K562 (cell line): ENCODE data around the gene PHLDB3. TPM values are rescaled to one million over a fixed set of nuclear protein-coding genes. Genes with fewer than 3 reads are reported as not detected.
A peak's percentile ranks its signal among the peaks of the same experiment; 100 is the strongest.

Source experiments
- ATAC-seq: fragments of 200-7000 bp; cut with Tn5 transposase; 3 replicates; pipeline ENCODE4 v1.9.1; 2020; ENCODE audit warnings: moderate library complexity
- BruUV-seq: library from RNA; stranded (reverse); fragments of 400-500 nt; replicated peaks from 2 replicates; lab custom pipeline; 2021; lab: Mats Ljungman, UMichigan
- CTCF ChIA-PET: fragments of 300-600 bp; formaldehyde crosslinking; extraction: SDS; loops from one replicate; lab custom pipeline; 2021; ENCODE audit warnings: low intra/inter-chr PET ratio; lab: Yijun Ruan, JAX
- POLR2A ChIA-PET: fragments of 300-600, 350-650 bp; sonication (Branson Sonifier 250); formaldehyde crosslinking; extraction: SDS; loops from one replicate; lab custom pipeline; 2021; ENCODE audit warnings: antibody characterized with exemption, inconsistent platforms; lab: Yijun Ruan, JAX
- DNase-seq, 4 experiments: peaks; one replicate each; pipeline versions ENCODE4 v3.0.0 to v3.0.0-alpha.2; 2011 to 2018; ENCODE audit warnings: low spot score in 3 of 4, mixed read lengths in 3 of 4; ENCODE audit errors: extremely low read depth in 1 of 4
- FAIRE-seq: peaks from 2 replicates; lab custom pipeline; 2011; peaks lifted over from hg19 to GRCh38; lab: Jason Lieb, UNC
- H2AFZ ChIP-seq: 2 replicates; pipeline ENCODE4 v1.6.0; 2011; ENCODE audit warnings: low read depth, low read length, control low read depth, inconsistent platforms
- H3K27ac ChIP-seq: fragments of 200-600 bp; 3 replicates; pipeline ENCODE4 v1.8.0; 2011; ENCODE audit warnings: low read depth, mild to moderate bottlenecking, control low read depth, inconsistent platforms, low read length, moderate library complexity, mixed read lengths; ENCODE audit errors: extremely low read depth
- H3K27me3 ChIP-seq, 2 experiments: fragments of 300-600 bp in 1 of 2; 2 replicates in 1 of 2; 3 replicates in 1 of 2; pipeline versions ENCODE4 v1.6.0 to v1.8.0; 2011; ENCODE audit warnings: inconsistent platforms in 2 of 2, low read length in 2 of 2, mild to moderate bottlenecking in 1 of 2, mixed read lengths in 1 of 2, moderate library complexity in 1 of 2; ENCODE audit not compliant: control insufficient read depth in 2 of 2, insufficient read depth in 2 of 2
- H3K36me3 ChIP-seq: fragments of 300-600 bp; 3 replicates; pipeline ENCODE4 v1.8.0; 2011; ENCODE audit warnings: mild to moderate bottlenecking, low read length, inconsistent platforms; ENCODE audit not compliant: control insufficient read depth, insufficient read depth
- H3K4me1 ChIP-seq, 2 experiments: fragments of 200-600 bp in 1 of 2; replicated peaks in 1 of 2; 2 replicates in 1 of 2; 3 replicates in 1 of 2; pipeline versions ENCODE4 v1.5.1 to v1.8.0; 2011; ENCODE audit warnings: inconsistent platforms in 2 of 2, low read length in 2 of 2, mild to moderate bottlenecking in 1 of 2, mixed read lengths in 1 of 2, moderate library complexity in 1 of 2; ENCODE audit not compliant: control insufficient read depth in 2 of 2, insufficient read depth in 2 of 2
- H3K4me2 ChIP-seq: 2 replicates; pipeline ENCODE4 v1.6.1; 2011; ENCODE audit warnings: low read length, control low read depth, inconsistent platforms, mixed read lengths; ENCODE audit not compliant: insufficient read depth
- H3K4me3 ChIP-seq: fragments of 200-600 bp; sonication (generic), shearing (Covaris generic); 2 replicates; pipeline ENCODE4 v1.5.1; 2016; ENCODE audit warnings: control low read depth, inconsistent platforms
- H3K79me2 ChIP-seq: fragments of 200-600 bp; 3 replicates; pipeline ENCODE4 v1.8.0; 2011; ENCODE audit warnings: low read length, inconsistent platforms; ENCODE audit not compliant: control insufficient read depth, insufficient read depth
- H3K9ac ChIP-seq, 2 experiments: 2 replicates each; pipeline versions ENCODE4 v1.6.0 to v1.6.1; 2011; ENCODE audit warnings: low read depth in 2 of 2, low read length in 2 of 2, control low read depth in 1 of 2, inconsistent platforms in 1 of 2, mild to moderate bottlenecking in 1 of 2, mixed read lengths in 1 of 2; ENCODE audit not compliant: insufficient read depth in 1 of 2
- H3K9me1 ChIP-seq: one replicate; pipeline ENCODE4 v1.6.0; 2011; ENCODE audit warnings: inconsistent platforms, mild to moderate bottlenecking, low read length, moderate library complexity; ENCODE audit not compliant: control insufficient read depth, insufficient read depth
- H3K9me3 ChIP-seq: replicated peaks from 2 replicates; pipeline ENCODE4 v1.5.1; 2011; ENCODE audit warnings: low read depth, low read length, inconsistent platforms; ENCODE audit not compliant: control insufficient read depth, insufficient read depth
- H4K20me1 ChIP-seq: replicated peaks from 2 replicates; pipeline ENCODE4 v1.6.1; 2011; ENCODE audit warnings: low read length, inconsistent platforms, mixed read lengths; ENCODE audit not compliant: control insufficient read depth, insufficient read depth
- GTF3C2 ChIP-seq: IDR thresholded peaks from 3 replicates; pipeline ENCODE4 v1.6.1; 2011; ENCODE audit warnings: borderline replicate concordance, mild to moderate bottlenecking, moderate library complexity; ENCODE audit not compliant: insufficient read length; ENCODE audit errors: extremely low read depth
- ZNF512 ChIP-seq: IDR thresholded peaks from 2 replicates; pipeline ENCODE4 v1.6.1; 2016; ENCODE audit warnings: missing genetic modification characterization, missing compliant biosample characterization
- WGBS: fragments of 100-300 bp; shearing (Covaris generic); methylation state at CpG from one replicate; pipeline ENCODE4 v1.1.6; 2016; ENCODE audit warnings: low coverage, mixed read lengths; ENCODE audit not compliant: insufficient coverage; ENCODE audit errors: missing lambda C conversion rate; 5-methylcytosine and 5-hydroxymethylcytosine counted together
- in situ Hi-C: fragments of 300-500 bp; cut with MboI; formaldehyde crosslinking; loops from 4 replicates; pipeline ENCODE4 v1.15.0; 2018; ENCODE audit warnings: inconsistent platforms, mixed read lengths
- intact Hi-C: fragments of 100-400 bp; cut with micrococcal nuclease; formaldehyde crosslinking; loops from 2 replicates; pipeline ENCODE4 v1.14.2; 2022
- polyA plus RNA-seq, 8 experiments: library from polyadenylated mRNA; depleted of rRNA in 4 of 8; stranded (reverse) in 5 of 8; unstranded in 3 of 8; fragments of >200 nt; fragmentation: Nextera tagmentation in 2 of 8; fragmentation: Illumina TruSeq in 1 of 8; extraction: Ambion mirVana in 2 of 8; extraction: Trizol in 1 of 8; gene quantifications; 2 replicates each; pipeline versions ENCODE4 v1.2.1 to v1.2.3, GENCODE V29; 2011 to 2014; ENCODE audit warnings: inconsistent platforms in 1 of 8, missing spikeins in 1 of 8
- total RNA-seq, 7 experiments: library from RNA; depleted of rRNA in 6 of 7; stranded (reverse); fragments of >200 nt in 6 of 7; fragmentation: Illumina TruSeq in 2 of 7; extraction: Trizol in 2 of 7; gene quantifications; 2 replicates each; pipeline versions ENCODE4 v1.2.1 to v1.2.3, GENCODE V29; 2011 to 2021; ENCODE audit warnings: low replicate concordance in 1 of 7

The PHLDB3 gene
- total and polyA plus RNA-seq, 9 of the 15 experiments (the other 6 are each of a cell fraction or from before 2014, with no cell fraction given): 0.04 to 23.5 (median 3.9) TPM

GRCh38 chr19:43435775-43436174 is 68.8 kb downstream of the PHLDB3 start:
- H3K79me2 ChIP-seq: no peaks in the 10 kb centered on the region
- no peak overlapping the region for H3K4me3 ChIP-seq
- DNase-seq: no peak
- no peak overlapping the region for H3K9ac ChIP-seq
- ChIA-PET POLR2A (no interaction called here), CTCF (interaction anchor here (0.5 kb wide), 1 partner anchor 355 kb away, joined by 3 read pairs; no protein-coding TSS in a partner anchor)
- no TSS peak for BruUV-seq
- no peaks in the 10 kb centered on the region; a peak in 1 of 5 replicates for H3K4me1 ChIP-seq
- no peak for ATAC-seq
- no peaks in the 10 kb centered on the region for H3K36me3 ChIP-seq
- intact Hi-C loops (no loop called here), in situ Hi-C loops (no loop called here)
- H3K9me3 ChIP-seq: no peaks in the 10 kb centered on the region; the same call in 1 of the 2 replicates
- TF ChIP-seq GTF3C2 (no peak), ZNF512 (tag) (peak; percentile 63; the same call in 1 of the 2 replicates)
- H3K9me1 ChIP-seq: no peaks in the 10 kb centered on the region
- H4K20me1 ChIP-seq: no peaks in the 10 kb centered on the region
- no peak overlapping the region for H3K27ac ChIP-seq
- no peak overlapping the region for H2AFZ ChIP-seq
- peaks cover 0 to 4% of the 10 kb centered on the region in 2 experiments; a peak in 1 of 5 replicates for H3K27me3 ChIP-seq
- WGBS: 6% methylated on average over 3 of the region's 3 CpGs
- H3K4me2 ChIP-seq: no peak overlapping the region
- FAIRE-seq: no peak
